ENCODE results near the gene SMC3.

The SMC3 gene

DNA sequence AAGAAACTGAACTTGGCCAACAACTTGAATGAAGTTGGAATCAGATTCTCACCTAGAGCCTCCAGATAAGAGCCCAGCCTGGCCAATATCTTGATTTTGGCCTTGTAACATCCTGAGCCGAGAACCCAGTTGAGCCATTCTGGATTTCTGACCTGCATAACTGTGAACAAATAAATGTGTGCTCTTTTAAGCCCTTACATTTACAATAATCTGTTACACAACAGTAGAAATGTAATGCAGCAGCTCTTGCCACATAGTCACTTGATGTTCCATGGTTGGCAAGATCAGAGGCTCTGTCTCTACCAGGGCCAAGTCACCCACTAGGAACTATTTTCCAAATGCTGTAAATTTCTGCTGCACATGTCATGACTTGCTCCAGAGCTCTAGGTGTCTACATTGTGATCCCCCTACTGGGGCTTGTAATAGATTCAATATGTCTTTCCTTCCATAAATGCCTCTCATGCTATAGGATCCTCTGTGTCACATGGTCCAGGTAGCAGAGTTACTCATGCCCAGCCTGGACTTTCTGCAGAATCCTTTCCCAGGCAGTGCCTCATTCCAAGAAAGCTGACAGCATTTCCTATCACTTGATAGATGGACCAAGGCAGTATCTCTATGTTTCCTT, 65.2 kb downstream of the SMC3 start:
- ATAC-seq: peak; percentile 65
- TF ChIP-seq ZNF70 (CRISPR knock-in tag; IDR thresholded peaks at IDR 0.05): no peak
- TF ChIP-seq SNAI2 (CRISPR knock-in tag; IDR thresholded peaks at IDR 0.05): no peak
- TF ChIP-seq BACH2 (CRISPR knock-in tag; IDR thresholded peaks at IDR 0.05; ENCODE audit: borderline replicate concordance): no peak
- TF ChIP-seq, protein P1, sequence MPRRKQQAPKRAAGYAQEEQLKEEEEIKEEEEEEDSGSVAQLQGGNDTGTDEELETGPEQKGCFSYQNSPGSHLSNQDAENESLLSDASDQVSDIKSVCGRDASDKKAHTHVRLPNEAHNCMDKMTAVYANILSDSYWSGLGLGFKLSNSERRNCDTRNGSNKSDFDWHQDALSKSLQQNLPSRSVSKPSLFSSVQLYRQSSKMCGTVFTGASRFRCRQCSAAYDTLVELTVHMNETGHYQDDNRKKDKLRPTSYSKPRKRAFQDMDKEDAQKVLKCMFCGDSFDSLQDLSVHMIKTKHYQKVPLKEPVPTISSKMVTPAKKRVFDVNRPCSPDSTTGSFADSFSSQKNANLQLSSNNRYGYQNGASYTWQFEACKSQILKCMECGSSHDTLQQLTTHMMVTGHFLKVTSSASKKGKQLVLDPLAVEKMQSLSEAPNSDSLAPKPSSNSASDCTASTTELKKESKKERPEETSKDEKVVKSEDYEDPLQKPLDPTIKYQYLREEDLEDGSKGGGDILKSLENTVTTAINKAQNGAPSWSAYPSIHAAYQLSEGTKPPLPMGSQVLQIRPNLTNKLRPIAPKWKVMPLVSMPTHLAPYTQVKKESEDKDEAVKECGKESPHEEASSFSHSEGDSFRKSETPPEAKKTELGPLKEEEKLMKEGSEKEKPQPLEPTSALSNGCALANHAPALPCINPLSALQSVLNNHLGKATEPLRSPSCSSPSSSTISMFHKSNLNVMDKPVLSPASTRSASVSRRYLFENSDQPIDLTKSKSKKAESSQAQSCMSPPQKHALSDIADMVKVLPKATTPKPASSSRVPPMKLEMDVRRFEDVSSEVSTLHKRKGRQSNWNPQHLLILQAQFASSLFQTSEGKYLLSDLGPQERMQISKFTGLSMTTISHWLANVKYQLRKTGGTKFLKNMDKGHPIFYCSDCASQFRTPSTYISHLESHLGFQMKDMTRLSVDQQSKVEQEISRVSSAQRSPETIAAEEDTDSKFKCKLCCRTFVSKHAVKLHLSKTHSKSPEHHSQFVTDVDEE (CRISPR knock-in tag; IDR thresholded peaks at IDR 0.05): no peak
- no peak for TF ChIP-seq ARNTL (CRISPR knock-in tag; IDR thresholded peaks at IDR 0.05; ENCODE audit: borderline replicate concordance, low read depth)
- TF ChIP-seq CSDC2 (CRISPR knock-in tag; IDR thresholded peaks at IDR 0.05): no peak
- TF ChIP-seq ZC3H10 (CRISPR knock-in tag; IDR thresholded peaks at IDR 0.05): no peak
- TF ChIP-seq ZFP3 (CRISPR knock-in tag; IDR thresholded peaks at IDR 0.05): no peak
- no peak for TF ChIP-seq ESRRG (CRISPR knock-in tag; IDR thresholded peaks at IDR 0.05)
- no peak for TF ChIP-seq ZNF8 (CRISPR knock-in tag; IDR thresholded peaks at IDR 0.05)
- TF ChIP-seq, protein P2, sequence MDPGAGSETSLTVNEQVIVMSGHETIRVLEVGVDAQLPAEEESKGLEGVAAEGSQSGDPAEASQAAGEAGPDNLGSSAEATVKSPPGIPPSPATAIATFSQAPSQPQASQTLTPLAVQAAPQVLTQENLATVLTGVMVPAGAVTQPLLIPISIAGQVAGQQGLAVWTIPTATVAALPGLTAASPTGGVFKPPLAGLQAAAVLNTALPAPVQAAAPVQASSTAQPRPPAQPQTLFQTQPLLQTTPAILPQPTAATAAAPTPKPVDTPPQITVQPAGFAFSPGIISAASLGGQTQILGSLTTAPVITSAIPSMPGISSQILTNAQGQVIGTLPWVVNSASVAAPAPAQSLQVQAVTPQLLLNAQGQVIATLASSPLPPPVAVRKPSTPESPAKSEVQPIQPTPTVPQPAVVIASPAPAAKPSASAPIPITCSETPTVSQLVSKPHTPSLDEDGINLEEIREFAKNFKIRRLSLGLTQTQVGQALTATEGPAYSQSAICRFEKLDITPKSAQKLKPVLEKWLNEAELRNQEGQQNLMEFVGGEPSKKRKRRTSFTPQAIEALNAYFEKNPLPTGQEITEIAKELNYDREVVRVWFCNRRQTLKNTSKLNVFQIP (CRISPR knock-in tag; IDR thresholded peaks at IDR 0.05; ENCODE audit: borderline replicate concordance, low read depth): no peak
- no peak for TF ChIP-seq TCF4 (CRISPR knock-in tag; IDR thresholded peaks at IDR 0.05; ENCODE audit: borderline replicate concordance)
- no peak for TF ChIP-seq OSR1 (CRISPR knock-in tag; IDR thresholded peaks at IDR 0.05)
- TF ChIP-seq RARB (CRISPR knock-in tag; IDR thresholded peaks at IDR 0.05): no peak
- no peak for TF ChIP-seq ZFP30 (CRISPR knock-in tag; IDR thresholded peaks at IDR 0.05)
- TF ChIP-seq TOX (CRISPR knock-in tag; IDR thresholded peaks at IDR 0.05; ENCODE audit: borderline replicate concordance): no peak
- TF ChIP-seq PPARA (CRISPR knock-in tag; IDR thresholded peaks at IDR 0.05; ENCODE audit: borderline replicate concordance): no peak
- TF ChIP-seq, protein P3, sequence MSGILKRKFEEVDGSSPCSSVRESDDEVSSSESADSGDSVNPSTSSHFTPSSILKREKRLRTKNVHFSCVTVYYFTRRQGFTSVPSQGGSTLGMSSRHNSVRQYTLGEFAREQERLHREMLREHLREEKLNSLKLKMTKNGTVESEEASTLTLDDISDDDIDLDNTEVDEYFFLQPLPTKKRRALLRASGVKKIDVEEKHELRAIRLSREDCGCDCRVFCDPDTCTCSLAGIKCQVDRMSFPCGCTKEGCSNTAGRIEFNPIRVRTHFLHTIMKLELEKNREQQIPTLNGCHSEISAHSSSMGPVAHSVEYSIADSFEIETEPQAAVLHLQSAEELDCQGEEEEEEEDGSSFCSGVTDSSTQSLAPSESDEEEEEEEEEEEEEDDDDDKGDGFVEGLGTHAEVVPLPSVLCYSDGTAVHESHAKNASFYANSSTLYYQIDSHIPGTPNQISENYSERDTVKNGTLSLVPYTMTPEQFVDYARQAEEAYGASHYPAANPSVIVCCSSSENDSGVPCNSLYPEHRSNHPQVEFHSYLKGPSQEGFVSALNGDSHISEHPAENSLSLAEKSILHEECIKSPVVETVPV (CRISPR knock-in tag; IDR thresholded peaks at IDR 0.05): no peak
- TF ChIP-seq GLIS3 (CRISPR knock-in tag; IDR thresholded peaks at IDR 0.05): no peak
- TF ChIP-seq ISL1 (CRISPR knock-in tag; IDR thresholded peaks at IDR 0.05): no peak

DNA sequence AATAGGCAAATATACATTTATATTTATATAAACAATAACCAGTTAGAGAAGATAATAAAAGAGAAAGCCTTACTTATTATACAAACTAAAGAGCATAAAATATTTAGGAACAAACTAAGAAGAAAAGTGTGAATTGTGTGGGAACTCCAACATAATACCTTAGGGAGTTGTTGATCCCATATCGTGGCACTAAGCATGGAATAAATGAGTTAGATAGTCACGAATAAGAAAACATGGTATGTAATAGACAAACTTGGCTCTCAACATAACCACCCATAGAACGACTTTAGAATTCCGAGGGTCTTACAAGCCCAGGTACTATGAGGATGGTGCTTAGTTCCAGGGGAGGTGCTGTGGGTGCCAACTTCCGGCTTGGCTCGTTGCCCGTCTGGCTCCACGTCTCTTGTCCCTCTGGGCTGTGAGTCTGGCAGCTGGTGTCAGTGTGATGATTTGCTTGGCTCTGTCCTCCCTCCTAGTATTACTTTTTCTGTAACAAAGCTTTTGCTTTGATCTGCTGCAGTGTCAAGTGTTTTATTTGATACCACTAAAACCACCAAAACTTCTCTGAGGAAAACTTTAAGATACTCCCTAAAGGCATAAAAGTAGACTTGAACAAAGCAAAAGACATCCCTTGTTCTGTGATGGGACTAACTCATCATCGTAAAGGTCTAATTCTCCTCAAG, 67.2 kb downstream of the SMC3 start:
- ATAC-seq: no peak
- TF ChIP-seq ZNF8 (CRISPR knock-in tag; IDR thresholded peaks at IDR 0.05) (no peak), ISL1 (CRISPR knock-in tag; IDR thresholded peaks at IDR 0.05) (no peak), ZNF565 (CRISPR knock-in tag; conservative IDR thresholded peaks at IDR 0.05; ENCODE audit: low read depth) (no peak), ZC3H10 (CRISPR knock-in tag; IDR thresholded peaks at IDR 0.05) (no peak), ZNF70 (CRISPR knock-in tag; IDR thresholded peaks at IDR 0.05) (no peak), ARNTL (CRISPR knock-in tag; IDR thresholded peaks at IDR 0.05; ENCODE audit: borderline replicate concordance, low read depth) (no peak), ZFP30 (CRISPR knock-in tag; IDR thresholded peaks at IDR 0.05) (no peak), ESRRG (CRISPR knock-in tag; IDR thresholded peaks at IDR 0.05) (no peak), TCF4 (CRISPR knock-in tag; IDR thresholded peaks at IDR 0.05; ENCODE audit: borderline replicate concordance) (no peak), OSR1 (CRISPR knock-in tag; IDR thresholded peaks at IDR 0.05) (no peak), ZFP3 (CRISPR knock-in tag; IDR thresholded peaks at IDR 0.05) (no peak), PPARA (CRISPR knock-in tag; IDR thresholded peaks at IDR 0.05; ENCODE audit: borderline replicate concordance) (no peak)
- TF ChIP-seq, protein P2 (CRISPR knock-in tag; IDR thresholded peaks at IDR 0.05; ENCODE audit: borderline replicate concordance, low read depth): no peak
- TF ChIP-seq, protein P1 (CRISPR knock-in tag; IDR thresholded peaks at IDR 0.05): no peak
- TF ChIP-seq, protein P4, sequence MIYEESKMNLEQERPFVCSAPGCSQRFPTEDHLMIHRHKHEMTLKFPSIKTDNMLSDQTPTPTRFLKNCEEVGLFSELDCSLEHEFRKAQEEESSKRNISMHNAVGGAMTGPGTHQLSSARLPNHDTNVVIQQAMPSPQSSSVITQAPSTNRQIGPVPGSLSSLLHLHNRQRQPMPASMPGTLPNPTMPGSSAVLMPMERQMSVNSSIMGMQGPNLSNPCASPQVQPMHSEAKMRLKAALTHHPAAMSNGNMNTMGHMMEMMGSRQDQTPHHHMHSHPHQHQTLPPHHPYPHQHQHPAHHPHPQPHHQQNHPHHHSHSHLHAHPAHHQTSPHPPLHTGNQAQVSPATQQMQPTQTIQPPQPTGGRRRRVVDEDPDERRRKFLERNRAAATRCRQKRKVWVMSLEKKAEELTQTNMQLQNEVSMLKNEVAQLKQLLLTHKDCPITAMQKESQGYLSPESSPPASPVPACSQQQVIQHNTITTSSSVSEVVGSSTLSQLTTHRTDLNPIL (CRISPR knock-in tag; IDR thresholded peaks at IDR 0.05; ENCODE audit: low read depth): no peak
- TF ChIP-seq, protein P3 (CRISPR knock-in tag; IDR thresholded peaks at IDR 0.05): no peak
